ENCODE measurements around the gene TMTC4. TPM values are rescaled to one million over a fixed set of nuclear protein-coding genes. Genes with fewer than 3 reads are reported as not detected.

TMTC4 gene
- total RNA-seq, 1 experiment from 2014 or later, result 28.1 TPM

- no peak overlapping the region for H3K4ac ChIP-seq (ENCODE audit: low read depth, low read length)
Measured at GRCh38 chr13:100665403-100665802, 9.2 kb downstream of the TMTC4 start.

More at GRCh38 chr13:100665403-100665802, 9.2 kb downstream of the TMTC4 start:
- Histone ChIP-seq H4K8ac (replicated peaks; ENCODE audit: insufficient read length, low read depth, low read length) (no peak overlapping the region), H3K23me2 (ENCODE audit: insufficient read length, low read depth, low read length, poor library complexity, severe bottlenecking) (no peaks in the 10 kb centered on the region), H3T11ph (ENCODE audit: low read length) (no peak overlapping the region), H2BK120ac (ENCODE audit: low read depth, low read length, poor library complexity, severe bottlenecking) (no peak overlapping the region), H2BK5ac (ENCODE audit: insufficient read length, low read length) (no peak overlapping the region), H3K23ac (ENCODE audit: insufficient read length, low read depth, low read length) (no peak overlapping the region), H3K18ac (ENCODE audit: insufficient read length, low read depth, low read length) (no peak overlapping the region), H4K91ac (ENCODE audit: insufficient read length, low read depth, low read length) (no peak overlapping the region), H2BK12ac (ENCODE audit: insufficient read length, low read depth, low read length) (no peak overlapping the region), H3K27ac (ENCODE audit: insufficient read length, low read depth, low read length) (no peak overlapping the region), H3K79me1 (ENCODE audit: insufficient read depth, low read depth, low read length, poor library complexity, severe bottlenecking) (no peaks in the 10 kb centered on the region), H3K56ac (ENCODE audit: insufficient read length, low read depth, low read length) (no peak overlapping the region), H2AK5ac (ENCODE audit: insufficient read length, low read length) (no peak overlapping the region), H3K9me3 (ENCODE audit: control insufficient read depth, low read depth, low read length) (no peaks in the 10 kb centered on the region), H3K4me2 (ENCODE audit: insufficient read depth, insufficient read length, low read length) (no peak overlapping the region), H3K14ac (ENCODE audit: insufficient read depth, low read length) (no peak overlapping the region), H3K9ac (ENCODE audit: extremely low read depth, insufficient read length, low read length) (no peak overlapping the region), H3K27me3 (ENCODE audit: insufficient read depth, low read length) (no peaks in the 10 kb centered on the region), H3K79me2 (ENCODE audit: insufficient read depth, low read length) (no peaks in the 10 kb centered on the region), H2BK20ac (ENCODE audit: low read depth, low read length, poor library complexity, severe bottlenecking) (no peak overlapping the region), H2BK15ac (ENCODE audit: low read depth, low read length) (no peak overlapping the region), H3K4me1 (ENCODE audit: insufficient read depth, low read length) (no peaks in the 10 kb centered on the region), H4K20me1 (ENCODE audit: control insufficient read depth, insufficient read depth, insufficient read length) (no peaks in the 10 kb centered on the region), H2AFZ (ENCODE audit: low read length) (no peak overlapping the region), H4K5ac (ENCODE audit: insufficient read length, low read depth, low read length) (no peak overlapping the region)
- no peak for DNase-seq
- Mint-ChIP-seq H3K27me3 (ENCODE audit: low read depth) (no peaks in the 10 kb centered on the region), H3K27ac (no peak overlapping the region), H3K36me3 (ENCODE audit: insufficient read depth in 1 of 3, low read depth in 3 of 3) (peaks cover 49 to 84% (median 81%) of the 10 kb centered on the region in 3 experiments; a peak in 6 of 7 replicates), H3K4me1 (peaks cover 0 to 4% of the 10 kb centered on the region in 2 experiments; a peak in 1 of 4 replicates), H3K9me3 (no peaks in the 10 kb centered on the region), H3K4me3 (no peak overlapping the region)
- TF ChIP-seq, protein P1, sequence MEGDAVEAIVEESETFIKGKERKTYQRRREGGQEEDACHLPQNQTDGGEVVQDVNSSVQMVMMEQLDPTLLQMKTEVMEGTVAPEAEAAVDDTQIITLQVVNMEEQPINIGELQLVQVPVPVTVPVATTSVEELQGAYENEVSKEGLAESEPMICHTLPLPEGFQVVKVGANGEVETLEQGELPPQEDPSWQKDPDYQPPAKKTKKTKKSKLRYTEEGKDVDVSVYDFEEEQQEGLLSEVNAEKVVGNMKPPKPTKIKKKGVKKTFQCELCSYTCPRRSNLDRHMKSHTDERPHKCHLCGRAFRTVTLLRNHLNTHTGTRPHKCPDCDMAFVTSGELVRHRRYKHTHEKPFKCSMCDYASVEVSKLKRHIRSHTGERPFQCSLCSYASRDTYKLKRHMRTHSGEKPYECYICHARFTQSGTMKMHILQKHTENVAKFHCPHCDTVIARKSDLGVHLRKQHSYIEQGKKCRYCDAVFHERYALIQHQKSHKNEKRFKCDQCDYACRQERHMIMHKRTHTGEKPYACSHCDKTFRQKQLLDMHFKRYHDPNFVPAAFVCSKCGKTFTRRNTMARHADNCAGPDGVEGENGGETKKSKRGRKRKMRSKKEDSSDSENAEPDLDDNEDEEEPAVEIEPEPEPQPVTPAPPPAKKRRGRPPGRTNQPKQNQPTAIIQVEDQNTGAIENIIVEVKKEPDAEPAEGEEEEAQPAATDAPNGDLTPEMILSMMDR (conservative IDR thresholded peaks at IDR 0.05), result no peak
- no CpG with 5 or more reads among the region's 9 CpGs for WGBS (ENCODE audit: extremely low coverage, insufficient read length, low lambda C conversion rate)
